GM18520 (cell line): ENCODE measurements around the gene CDH16.
"Not testable (repeated sequence)": the region's sequence is repeated elsewhere in the genome, so short reads cannot be mapped to it uniquely, and the experiment has no call there.

ENCODE experiments used
- ATAC-seq: cut with Tn5 transposase; IDR thresholded peaks from one replicate; pipeline ENCODE4 v1.9.1; 2021; ENCODE audit not compliant: unreplicated experiment

CDH16 gene

GRCh38 chr16:66898207-66898606 is 20.5 kb downstream of the CDH16 start:
- ATAC-seq: no peak

- ATAC-seq: not testable (repeated sequence)
Measured at GRCh38 chr16:66896682-66897081, 22.0 kb downstream of the CDH16 start.

DNA sequence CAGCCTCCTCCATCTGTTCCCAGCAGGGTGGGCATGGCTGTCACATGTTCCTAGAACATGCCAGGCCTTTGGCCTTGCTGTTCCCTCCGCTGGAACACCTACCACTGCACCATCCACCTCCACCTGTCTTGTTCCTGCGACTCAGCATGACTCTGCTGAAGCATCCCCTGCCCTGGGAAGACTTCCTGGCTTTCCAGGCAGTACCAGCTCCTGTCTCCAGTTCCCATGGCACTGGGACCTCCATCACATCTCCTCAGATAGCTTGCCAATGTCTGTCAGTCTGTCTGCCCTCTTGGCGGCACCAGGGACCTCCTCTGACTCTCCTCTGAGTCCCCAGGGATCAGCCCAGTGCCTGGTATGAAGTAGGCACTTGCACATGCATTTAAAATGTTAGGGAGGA is 22.7 kb downstream of the CDH16 start:
- ATAC-seq: no peak

DNA sequence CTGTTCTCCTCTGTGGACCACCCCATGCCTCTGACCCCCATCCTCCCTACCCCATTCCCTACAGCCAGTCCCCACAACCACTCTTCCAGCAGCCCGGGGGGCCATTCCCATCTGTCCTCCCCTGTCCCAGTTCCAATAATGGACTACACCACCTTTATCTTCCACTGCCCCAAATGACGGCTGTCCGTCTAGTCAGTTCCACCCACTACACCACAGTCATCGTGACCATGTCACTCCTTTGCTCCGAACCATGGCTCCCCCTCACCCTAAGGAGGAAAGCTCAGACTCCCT is 23.1 kb downstream of the CDH16 start:
- ATAC-seq: no peak

DNA sequence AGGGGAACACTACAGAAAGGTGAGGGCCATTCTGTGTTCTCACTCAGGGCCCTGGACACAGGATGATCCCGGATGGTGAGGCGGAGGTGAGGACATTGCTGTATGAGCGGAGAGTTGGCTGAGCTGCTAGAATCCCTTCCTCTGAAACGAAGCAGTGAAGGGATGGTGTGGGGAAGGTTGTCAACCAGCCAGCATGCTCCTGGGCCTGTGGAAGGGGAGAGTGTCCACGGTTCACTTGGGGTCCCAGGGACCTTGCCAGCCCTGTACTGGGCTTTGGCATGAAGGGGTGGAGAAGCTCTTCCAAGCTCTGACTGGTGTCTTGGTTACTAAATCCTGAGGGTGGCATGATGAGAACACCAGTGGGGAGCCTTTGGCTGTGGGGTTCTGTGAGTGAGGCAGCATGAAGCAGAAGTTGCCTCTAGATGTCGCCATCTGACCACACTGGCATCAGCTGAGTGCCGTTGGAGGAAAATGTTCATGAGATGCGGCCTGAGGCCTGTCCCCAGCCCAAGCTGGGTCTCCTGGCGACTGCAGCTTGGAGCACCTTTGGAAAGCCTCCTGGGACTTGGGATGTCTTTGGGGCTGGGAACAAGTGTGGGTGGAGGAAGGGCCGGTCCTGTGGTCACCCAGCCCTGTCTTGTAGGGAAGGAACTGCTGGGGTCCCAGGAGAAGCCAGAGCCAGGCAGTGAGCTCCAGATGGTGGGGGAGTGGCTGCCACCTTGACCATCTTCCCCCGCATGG is 23.6 kb downstream of the CDH16 start:
- peak; percentile 64 for ATAC-seq

GRCh38 chr16:66894055-66894454 is 24.6 kb downstream of the CDH16 start:
- no peak for ATAC-seq

DNA sequence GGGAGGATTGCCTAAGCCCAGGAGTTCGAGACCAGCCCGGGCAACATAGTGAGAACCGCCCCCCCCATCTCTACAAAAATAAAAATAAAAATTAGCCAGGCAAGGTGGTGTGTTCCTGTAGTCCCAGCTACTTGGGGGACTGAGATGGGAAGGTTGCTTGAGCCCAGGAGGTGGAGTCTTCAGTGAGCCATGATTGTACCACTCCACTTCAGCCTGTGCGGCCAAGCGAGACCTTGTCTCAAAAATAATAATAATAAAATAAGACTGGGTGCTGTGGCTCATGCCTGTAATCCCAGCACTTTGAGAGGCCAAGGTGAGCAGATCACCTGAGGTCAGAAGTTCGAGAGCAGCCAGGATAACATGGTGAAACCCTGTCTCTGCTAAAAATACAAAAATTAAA is 26.9 kb downstream of the CDH16 start:
- no peak for ATAC-seq

DNA sequence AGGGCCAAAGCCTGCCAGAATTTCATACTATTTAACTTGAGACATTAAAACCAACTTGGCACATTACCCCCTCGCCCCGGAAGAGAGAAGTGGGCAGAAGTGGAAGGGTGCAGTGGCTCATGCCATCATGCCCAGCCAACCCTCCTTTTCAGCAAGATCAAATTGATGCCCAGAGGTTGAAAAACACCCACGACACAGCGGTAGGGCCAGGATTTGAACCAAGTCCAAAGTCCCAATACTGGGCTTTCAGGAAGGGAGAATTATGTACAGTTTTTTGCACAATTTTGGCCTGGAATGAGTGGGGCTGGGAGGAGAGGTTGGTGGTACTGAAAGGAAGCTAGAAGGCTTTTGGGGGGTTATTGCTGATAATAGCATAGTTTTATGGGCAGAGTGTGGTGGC is 27.3 kb downstream of the CDH16 start:
- ATAC-seq: no peak

DNA sequence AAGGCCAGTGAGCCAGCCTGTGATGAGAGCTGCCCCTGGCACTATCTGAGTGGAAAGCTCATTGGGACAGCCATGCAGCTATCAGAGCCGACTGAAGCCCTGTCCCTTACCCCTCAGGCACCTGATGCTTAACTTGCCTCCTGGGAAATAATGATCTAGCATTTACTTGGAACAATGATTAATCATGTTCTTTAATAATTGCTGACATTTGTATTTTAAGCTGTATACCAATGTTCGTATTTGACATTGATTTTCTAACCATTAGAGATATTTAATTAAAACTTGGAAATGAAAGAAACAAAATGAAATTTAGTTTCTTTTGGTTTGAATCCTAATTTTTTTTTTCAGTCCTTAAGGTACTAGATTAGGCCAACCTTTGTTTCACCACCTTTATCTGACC is 27.9 kb downstream of the CDH16 start:
- no peak for ATAC-seq

DNA sequence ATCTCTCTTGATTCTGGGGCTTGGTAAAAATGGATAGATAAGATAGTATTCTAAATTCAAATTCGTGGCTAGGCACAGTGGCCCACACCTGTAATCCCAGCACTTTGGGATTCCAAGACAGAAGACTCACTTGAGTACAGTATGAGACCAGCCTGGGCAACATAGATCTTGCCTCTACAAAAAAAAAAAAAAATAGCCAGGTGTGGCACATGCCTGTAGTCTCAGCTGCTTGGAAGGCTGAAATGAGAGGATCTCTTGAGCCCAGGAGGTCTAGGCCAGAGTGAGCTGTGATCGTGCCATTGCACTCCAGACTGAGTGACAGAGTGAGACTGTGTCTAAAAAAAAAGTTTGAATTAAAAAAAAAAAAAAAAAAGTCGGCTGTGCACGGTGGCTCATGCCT is 29.1 kb downstream of the CDH16 start:
- no peak for ATAC-seq

GRCh38 chr16:66888647-66889615 is 29.8 kb downstream of the CDH16 start:
- ATAC-seq: no peak

GRCh38 chr16:66886914-66887313 is 31.8 kb downstream of the CDH16 start:
- ATAC-seq: no peak

- ATAC-seq: no peak
Measured at GRCh38 chr16:66886321-66886720, 32.4 kb downstream of the CDH16 start.

- ATAC-seq: no peak
Measured at GRCh38 chr16:66885491-66885890, 33.2 kb downstream of the CDH16 start.

- no peak for ATAC-seq
Measured at GRCh38 chr16:66882702-66883101, 36.0 kb downstream of the CDH16 start.

GRCh38 chr16:66881964-66882508 is 36.6 kb downstream of the CDH16 start:
- no peak for ATAC-seq

DNA sequence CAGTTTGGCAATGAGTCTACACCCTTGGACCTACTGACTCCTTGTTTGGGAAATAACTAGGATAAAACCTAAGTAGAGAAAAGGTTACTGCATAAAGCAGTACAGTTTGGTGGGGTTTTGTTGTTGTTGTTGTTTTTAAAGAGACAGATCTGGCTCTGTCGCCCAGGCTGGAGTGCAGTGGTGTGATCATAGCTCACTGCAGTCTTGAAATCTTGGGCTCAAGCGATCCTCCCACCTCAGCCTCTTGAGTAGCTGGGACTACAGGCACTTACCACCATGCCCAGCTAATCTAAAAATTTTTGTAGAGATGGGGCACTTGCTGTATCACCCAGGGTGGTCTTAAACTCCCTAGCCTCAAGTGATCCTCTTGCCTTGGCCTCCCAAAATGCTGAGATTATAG is 37.1 kb downstream of the CDH16 start:
- ATAC-seq: no peak

DNA sequence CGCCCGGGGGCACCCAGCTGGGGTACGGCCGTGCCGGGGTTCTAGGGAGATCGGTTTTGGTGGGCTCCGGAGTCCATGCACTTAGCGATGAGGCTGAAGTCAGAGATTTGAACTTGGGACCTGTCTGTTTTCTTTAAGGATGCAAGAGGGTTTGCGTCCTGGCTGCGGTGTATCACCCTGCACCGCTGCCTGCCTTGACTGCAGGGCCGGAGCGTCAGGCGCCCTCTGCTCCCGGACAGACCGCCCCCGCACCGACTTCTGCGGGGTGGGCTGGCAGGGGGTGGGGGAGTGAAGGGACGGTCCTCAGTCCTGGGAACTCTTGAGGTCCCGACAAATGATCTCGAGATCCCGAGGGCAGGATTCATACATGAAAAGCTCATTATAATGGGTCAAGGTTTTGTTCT is 37.7 kb downstream of the CDH16 start:
- no peak for ATAC-seq

- ATAC-seq: peak; percentile 92
Measured at GRCh38 chr16:66880288-66881013, 38.2 kb downstream of the CDH16 start, which contains the start of gene PDP2. Gene PDP2, plus strand, starts transcription at chr16:66880515. Its CDS starts 3,770 bp downstream, at chr16:66884285.

GRCh38 chr16:66878067-66878466 is 40.6 kb downstream of the CDH16 start:
- ATAC-seq: no peak

- ATAC-seq: no peak
Measured at GRCh38 chr16:66874079-66874775, 44.5 kb downstream of the CDH16 start.
